Muscle of arm (tissue), 12 donors: ENCODE data around the gene AFF3. TPM values are rescaled to one million over a fixed set of nuclear protein-coding genes. Genes with fewer than 3 reads are reported as not detected.
A peak's percentile ranks its signal among the peaks of the same experiment; 100 is the strongest.
"Not testable (repeated sequence)": the region's sequence is repeated elsewhere in the genome, so short reads cannot be mapped to it uniquely, and the experiment has no call there.

Source experiments
- DNase-seq: peaks from one replicate; pipeline ENCODE4 v3.0.0-alpha.2; 2013
- polyA plus RNA-seq, 12 donors: library from polyadenylated mRNA; unstranded; fragments of 120-200 nt; gene quantifications; one replicate each; pipeline ENCODE4 v1.2.1, GENCODE V29; 2013; ENCODE audit not compliant: insufficient read length in 12 of 12

Gene AFF3
- polyA plus RNA-seq, 12 donors: 2.5 to 15.7 (median 3.7) TPM; not detected in 1

DNA sequence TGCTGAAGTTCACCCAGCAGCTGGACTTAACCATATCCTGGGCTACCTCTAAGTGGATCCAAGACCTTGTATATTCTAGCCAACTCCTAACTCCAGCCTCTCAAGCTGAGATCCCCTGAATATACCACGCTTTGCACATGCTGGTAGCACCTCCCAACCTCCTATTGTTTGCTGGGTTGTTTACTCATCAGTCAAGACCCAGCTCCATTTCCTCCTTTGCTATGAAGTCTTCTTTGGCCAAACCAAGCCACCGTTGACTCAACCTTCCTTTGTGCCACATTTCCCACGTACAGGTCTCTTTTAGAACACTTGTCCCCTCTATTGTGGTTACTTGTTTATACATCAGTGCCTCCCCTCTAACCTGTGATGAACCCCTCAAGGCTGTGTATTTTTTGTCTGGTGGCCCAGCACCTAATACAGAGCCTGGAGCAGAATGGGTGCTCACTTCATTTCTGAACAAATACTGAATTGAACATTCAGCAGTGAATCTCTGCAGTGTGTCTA, 384.7 kb downstream of the AFF3 start:
- no peak for DNase-seq

DNA sequence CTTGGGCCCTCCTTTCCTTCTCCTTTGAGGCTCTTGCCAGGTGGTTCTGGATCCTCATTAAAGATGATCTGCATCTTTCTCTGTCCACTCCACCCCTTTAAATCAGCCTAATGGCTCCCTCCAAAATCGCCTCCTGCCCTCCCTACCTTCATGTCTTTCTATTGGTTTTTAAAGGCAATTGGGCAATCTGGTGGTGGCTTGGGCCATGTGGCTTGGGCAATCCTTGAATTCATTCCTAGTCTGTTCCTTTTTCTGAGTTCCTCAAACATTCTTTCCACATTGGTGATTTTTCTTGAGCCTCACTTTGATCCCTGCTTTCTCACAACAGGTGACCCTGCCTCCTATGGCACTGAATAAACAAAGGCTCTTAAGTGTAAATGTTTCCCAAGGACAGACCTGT, 386.3 kb downstream of the AFF3 start:
- no peak for DNase-seq

DNA sequence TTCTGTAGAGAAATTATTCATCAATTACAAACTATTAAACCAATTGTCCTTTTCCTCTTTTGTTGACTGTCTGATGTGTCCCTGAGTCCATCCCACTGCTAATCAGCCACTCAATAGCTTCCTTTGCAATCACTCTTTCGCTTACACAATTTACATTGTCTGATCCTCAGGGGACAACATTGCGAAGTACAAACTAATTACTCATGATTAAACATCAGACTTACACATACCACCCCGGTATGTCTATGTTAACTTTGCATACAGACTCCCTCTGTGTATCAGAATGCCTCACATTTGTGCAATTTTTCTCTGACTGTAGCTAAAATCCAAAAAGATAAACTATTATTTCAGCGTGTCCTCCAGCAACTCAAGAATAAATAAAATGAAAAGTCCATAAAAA, 388.2 kb downstream of the AFF3 start:
- no peak for DNase-seq

DNA sequence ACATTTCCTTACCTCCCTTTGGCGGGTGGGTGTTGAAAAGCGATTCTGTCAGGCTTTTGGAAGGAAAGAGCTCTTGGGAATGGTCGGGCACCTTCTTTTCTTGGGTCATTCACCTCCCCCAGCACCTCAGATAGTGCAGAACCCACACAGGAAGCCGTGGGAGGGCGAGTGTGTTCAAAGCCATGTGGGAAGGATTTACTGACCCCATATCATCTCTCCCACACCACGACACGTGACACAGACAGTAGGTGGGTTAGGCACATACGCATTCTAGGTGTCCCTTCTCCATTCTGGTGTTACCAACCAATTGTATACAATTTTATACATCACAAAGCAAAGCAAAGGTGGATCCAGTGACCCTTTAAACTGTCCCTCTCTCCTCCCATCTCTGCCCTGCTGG, 388.9 kb downstream of the AFF3 start:
- DNase-seq: no peak

DNA sequence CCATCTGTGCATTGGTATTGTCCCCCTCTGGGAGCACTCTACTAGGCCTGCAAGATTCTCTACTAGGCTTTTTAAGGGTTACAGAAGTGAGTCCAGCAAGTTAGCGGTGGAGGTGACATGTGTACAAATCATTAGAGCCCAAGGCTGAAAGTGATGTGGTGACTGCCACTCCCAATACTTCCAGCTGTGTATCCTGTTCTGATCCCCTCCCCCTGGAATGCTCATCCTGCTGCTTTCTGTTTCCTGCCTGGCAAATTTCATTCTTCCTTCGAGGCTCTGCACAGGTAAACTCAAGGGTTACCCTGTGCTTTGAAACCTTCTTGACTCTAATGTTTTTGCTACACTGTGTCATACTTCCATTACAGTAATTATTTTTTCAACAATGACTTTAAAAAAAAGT, 394.0 kb downstream of the AFF3 start:
- no peak for DNase-seq

DNA sequence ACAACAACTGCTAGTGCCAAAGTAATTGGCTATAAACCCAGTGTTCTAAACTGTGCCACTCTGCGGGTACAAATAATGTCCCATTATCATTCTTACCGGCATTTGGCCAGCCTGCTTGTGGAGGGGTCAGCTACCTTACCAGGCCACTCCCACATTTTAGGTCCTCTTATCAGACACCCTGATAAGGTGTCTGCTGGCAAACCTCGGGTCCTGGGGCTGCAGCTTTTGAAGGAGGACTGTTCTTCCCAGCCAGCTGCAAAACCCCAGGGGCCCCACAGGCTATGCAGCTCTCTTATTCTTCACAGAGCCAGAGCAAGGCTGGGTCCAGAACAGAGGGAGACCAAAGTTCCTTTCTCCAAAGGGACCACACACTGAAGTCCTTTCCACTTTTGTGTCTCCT, 394.5 kb downstream of the AFF3 start:
- no peak for DNase-seq

DNA sequence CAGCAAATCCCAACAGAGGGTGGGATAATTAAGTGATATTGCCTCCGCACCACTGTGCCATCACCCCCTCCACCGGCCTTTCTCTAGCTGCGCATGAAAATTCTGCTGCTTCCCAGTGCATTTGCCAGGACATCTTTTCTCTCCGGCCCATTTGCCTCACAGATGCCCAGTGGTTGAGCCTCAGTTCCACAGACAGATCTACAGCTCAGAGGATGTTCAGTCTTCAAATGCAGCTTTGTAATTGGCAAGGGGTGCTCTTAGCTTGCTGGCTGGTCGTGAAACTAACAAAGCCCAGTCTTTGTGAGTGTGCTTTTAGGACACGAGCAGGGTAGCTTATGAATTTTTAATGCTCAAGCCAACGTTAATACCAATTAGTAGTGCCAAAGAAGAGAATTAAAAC, 399.2 kb downstream of the AFF3 start:
- DNase-seq: no peak

DNA sequence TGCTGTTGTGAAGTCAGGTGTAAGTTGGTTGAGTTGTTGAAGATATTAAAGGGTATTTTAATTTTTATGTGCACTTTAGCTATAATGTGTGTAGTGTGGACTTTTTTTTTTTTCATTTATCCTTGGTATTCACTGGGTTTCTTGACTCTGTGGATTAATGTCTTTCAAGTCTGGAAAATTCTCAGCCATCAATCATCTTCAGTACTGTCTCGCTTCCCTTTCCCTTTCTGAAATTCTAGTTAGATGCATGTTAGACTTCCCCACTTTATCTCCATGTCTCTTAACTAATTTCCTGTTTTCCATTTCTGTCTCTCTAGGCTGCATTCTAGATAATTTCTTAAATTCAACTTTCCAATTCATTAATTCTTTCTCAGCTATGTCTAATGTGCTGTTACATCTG, 404.9 kb downstream of the AFF3 start:
- no peak for DNase-seq

DNA sequence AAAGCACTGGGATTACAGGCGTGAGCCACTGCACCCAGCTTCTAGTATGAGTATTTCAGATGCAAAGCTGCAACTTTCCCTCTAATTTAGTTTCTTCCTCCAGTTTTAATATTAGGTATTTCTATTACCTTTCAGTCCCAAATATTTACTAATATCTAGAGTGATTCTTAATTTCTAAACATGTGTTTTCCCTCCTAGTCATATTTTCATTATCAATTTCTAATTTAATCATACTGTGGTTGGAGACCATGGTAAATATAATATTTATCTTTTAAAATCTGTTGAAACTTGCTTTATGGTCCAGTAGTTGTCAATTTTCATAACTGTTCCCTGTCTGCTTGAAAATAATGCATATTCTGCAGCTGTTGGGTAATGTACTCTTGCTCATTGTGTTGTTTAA, 406.6 kb downstream of the AFF3 start:
- no peak for DNase-seq

DNA sequence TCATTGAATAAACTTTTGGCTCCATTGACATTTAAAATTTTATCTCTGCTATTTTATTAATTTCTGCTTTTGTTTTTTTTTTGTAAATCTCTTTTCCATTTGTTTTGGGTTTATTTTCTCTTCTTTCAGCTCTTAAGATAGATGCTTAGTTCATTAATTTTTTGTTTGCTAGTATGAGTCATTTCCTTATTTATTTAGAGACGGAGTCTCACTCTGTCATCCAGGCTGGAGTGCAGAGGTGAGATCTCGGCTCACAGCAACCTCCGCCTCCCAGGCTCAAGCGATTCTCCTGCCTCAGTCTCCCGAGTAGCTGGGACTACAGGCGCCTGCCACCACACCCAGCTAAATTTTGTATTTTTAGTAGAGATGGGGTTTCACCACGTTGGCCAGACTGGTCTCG, 407.1 kb downstream of the AFF3 start:
- DNase-seq: not testable (repeated sequence)

DNA sequence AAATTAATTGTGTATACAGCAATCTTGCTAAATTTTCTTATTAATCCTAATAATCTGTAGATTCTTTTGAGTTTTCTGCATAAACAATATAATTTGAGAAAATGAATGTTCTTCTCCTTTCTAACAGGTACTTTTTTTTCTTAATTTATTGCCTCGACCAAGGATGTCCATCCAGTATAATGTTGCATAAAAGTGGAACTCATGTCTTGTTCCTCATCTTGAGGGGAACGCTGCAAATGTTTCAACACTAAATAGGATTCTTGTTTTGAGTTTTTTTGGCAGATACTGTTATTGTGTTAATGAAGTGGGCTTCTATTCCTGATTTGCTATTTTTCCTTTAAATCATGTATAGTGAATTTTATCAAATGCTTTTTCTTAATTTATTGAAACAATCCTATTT, 408.2 kb downstream of the AFF3 start:
- no peak for DNase-seq

DNA sequence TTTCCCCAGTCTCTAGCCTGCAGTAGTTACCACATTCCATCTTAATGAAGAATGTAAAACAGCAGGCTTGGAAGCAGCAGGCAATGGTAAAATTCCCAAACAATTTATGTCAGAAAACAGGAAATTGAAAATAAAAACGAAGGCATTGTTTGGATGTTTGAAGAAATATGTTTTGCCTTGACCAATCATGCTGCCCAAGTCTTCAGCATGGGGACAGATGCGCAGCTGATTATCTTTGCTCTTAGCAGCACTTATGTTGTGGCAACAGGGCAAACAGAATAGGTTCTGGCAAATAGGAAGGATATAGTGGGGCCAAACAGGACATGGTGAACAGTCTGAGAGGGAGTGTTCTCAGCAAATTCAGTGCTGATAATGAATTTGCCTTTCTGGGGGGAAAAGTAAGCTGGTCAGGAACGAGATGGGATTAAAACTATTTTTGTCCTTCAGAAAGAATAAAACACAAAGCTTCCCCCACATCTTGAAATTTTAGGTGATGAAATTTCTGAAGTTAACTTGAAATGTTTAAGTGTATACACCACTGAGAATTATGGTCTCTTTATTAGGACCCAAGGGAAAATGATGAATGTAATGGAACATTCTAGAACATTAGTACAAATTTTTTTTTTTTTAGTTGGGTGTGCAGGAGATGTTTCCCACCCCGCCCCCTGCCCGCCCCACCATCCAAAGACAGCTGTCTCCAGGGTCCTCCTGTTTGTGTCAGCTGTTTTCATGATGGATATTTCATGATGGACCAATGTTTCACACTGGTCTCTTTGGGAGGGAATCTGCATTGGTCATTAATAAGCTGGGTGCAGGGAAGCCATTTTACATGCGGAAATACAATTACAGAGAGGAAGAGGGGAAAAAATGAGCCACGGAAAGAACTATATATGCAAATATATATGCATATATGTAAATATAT, 413.0 kb downstream of the AFF3 start:
- DNase-seq: no peak

DNA sequence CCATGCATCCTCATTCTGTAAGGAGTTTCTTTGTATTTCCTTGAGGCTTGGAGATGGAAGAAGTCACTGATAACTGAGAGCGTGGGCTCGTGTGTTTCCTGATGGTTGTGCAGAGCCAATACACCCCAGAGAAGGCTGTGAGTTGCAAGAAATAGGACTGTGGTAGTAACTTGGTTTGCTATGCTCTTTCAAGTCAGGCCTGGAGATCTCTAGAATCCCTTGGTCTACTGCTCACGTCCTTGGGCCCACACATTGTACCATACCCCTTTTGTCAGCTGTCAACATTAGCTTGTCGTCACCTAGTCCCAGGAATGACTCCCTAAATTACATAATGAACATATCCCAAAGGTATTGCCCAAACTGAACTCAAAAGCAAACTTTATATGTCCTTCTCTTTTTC, 414.2 kb downstream of the AFF3 start:
- DNase-seq: no peak

DNA sequence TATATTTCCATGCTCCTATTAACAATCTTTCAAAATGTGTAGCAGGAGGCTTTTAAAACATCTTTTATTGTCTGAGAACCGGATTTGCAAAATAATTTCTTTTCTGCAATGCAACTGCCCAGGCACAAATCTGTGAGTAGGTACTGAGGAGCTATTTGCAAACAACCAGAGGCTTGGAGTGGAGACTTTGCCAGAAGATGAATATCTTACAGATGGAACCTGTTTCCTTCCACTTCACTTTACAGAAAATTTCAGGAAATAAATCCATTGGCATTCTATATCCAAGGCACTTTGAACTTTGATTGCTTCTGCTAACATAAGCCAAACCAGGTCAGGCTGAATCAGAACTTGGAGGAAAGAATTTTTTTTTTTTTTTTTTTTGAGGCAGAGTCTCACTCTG, 415.2 kb downstream of the AFF3 start:
- DNase-seq: no peak

DNA sequence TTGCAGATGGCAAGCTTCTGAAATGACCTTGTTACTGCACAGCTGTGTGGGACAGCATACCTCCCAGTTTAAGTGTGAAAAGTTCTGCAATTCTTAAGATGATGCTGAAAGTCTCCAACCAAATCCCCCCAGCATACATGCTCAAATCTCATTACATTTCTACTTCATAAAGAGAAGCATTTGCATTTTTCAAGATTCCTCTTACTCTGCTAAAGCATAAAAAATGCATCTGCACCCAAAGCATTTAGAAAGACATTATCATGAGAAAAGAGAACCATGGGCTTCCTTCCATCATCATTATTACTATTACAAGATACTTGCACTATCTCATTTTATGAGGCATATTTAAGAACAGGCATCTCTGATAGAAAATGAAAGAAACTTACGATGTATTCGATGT, 415.7 kb downstream of the AFF3 start:
- no peak for DNase-seq

DNA sequence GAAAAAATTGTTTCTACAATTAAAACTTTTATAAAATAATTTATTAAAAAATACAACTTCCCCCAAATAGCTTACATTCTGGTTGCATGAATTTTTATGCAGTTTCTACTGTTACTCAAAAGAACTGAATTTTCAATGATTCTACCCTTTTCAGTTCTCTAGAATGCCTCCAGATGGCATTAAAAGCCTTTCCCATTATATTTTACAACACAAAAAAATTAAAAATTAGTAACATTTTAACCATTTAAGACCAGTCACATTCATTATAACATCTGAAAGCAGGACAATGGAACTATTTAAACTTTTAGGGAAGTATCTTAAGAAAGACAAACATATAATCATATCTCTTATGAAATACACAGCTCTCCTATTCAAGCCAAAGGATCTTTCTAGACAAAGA, 416.6 kb downstream of the AFF3 start:
- DNase-seq: no peak

DNA sequence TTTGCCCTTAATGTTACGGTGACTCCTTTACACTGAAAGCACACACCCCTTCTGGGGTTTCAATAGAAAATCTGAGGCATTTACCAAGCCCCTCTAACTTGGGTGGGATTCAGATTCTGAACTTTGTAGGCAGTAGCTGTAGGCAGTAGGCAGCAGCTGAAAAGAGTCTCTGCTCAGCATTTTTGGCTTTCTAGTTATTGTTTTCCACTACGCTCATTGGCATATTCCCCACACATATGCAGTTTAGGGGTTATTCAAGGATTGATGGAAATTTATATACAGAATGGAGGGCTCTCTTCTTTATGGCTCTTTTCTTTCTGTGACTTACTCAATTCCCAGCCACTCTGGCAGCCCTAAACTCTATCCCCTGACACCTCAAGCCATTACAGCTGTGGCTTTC, 419.9 kb downstream of the AFF3 start:
- no peak for DNase-seq

DNA sequence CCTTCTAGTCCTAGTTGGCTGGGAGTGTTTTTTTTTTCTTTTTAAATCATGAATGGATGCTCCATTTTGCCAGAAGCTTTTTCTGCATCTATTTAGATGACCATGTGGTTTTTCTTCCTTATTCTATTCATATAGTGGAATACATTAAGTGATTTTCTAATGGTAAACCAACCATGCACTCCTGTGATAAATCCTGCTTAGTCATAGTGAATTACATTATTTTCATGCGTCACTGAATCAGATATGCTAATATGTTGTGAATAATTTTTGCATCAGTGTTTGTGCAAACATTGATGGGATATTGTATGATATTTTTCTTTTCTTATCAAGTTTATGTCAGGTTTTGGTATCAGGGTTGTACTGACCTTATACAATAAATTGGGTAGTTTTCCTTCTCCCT, 423.3 kb downstream of the AFF3 start:
- no peak for DNase-seq

DNA sequence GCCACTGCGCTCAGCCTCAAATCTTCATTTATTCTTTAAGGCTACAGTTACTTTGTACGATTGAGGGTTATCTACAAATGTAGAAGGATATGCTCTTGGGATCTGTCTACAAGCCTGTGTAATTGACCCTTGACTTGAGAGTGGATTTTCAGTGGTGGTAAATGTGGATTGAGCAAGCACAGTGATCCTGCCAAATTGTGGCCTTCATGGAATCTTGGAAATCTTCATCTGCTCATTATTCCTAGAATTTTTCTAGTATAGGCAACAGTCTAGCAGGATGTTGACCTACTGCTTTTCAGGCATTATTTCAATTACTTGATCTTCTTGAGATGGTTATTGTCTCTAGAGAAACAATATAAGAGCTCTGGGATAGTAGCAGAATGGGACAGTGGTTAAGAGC, 426.4 kb downstream of the AFF3 start:
- DNase-seq: no peak

DNA sequence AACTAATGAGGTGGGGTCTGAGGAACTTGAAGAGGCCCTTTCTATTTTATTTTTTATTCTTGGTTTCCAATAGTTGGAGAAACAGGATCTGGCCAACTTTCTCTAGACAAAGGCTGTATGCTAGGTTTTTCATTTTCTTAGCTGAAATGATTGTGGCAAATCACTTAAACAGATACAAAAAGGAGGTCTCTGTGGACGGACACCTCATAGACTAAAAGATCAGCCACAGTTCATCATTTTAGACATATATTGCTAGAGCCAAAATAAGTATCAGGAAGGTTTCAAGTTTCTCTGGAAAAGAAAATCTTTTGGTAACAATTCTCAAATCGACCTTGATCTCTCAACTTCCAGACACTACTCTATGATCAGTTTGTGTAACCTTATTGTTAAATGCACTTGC, 428.0 kb downstream of the AFF3 start:
- no peak for DNase-seq

DNA sequence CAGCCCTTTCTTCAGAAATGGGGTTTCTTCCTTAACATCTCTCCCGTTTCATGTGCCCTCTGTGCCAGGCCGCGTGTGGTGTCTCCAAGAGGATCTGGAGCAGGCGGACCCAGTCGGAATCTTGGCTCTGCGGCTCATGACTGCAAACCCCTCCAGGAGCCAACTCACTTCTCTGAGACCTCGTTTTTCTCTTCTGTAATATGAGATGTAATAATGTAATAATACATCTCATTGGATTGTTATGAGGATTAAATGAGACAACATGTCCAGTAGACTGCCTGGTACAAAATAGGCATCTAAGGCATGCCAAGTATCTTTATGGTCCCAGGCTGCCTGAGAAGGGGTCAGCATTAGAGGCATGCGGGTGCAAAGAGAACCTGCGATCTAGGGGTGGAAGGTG, 431.2 kb downstream of the AFF3 start:
- no peak for DNase-seq

DNA sequence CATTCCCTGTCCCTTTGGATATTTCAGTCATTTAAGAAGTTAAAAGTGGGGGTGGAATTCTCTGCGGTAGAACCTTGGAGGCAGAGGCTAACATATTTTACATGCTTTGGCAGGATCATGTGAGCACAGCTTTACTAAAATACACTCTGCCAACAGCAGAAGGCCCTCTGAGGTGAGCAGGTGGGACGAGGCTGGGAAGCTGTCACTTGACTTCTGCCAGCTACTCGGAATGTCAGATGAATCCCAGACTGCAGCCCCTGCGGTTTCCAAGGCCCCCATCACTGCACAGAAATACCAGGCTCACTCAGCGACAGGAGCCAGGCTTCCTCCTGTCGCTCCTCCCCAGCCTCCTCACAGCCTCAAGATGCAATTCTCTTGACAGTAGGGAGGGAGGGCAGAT, 431.7 kb downstream of the AFF3 start:
- peak; percentile 52 for DNase-seq

DNA sequence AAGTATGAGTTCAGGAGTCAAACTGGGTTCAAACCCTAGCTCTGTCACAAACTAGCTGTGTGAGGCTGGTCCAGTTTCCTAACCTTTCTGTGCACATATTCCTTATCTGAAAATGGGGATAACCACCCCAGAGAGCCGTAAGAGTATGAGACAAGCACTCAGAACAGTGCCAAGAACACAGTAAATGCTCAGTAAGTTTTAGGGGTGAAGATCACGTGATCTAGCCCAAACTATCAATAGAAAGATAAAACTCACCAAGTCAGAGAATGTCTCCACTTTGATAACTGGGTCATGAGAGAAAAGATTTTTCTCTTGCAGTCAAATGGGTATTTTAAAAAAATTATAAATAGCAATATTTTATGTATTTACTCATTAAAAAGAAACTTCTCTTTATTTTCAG, 433.2 kb downstream of the AFF3 start:
- DNase-seq: no peak

DNA sequence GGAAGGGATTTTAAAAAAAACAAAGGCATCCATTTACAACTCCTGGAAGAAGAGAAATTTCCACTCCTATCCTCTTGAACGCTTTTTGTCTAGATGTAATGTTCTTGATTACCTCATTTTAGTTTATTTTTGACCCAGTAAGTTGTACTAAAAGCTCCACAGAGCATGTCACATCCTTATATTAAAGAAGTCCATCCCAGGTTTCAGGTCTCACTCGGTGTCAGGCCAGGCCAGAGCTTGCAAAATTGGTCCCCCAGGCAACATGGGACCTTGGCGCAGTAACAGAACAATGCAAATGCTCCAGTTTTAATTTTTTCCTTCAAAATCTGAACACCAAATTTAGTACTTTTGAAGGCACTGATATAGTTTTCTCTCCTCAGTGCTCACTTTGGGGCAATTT, 434.2 kb downstream of the AFF3 start:
- peak; percentile 70 for DNase-seq
